ENCODE data around the gene NDUFAF8.

NDUFAF8 gene

GRCh38 chr17:81209141-81209540 lies 30.0 kb upstream of the NDUFAF8 start:
- H3K4me3 ChIP-seq (ENCODE audit: low read length) = no peak overlapping the region
- no peak for DNase-seq (ENCODE audit: low read depth)
- TF ChIP-seq, protein P1, sequence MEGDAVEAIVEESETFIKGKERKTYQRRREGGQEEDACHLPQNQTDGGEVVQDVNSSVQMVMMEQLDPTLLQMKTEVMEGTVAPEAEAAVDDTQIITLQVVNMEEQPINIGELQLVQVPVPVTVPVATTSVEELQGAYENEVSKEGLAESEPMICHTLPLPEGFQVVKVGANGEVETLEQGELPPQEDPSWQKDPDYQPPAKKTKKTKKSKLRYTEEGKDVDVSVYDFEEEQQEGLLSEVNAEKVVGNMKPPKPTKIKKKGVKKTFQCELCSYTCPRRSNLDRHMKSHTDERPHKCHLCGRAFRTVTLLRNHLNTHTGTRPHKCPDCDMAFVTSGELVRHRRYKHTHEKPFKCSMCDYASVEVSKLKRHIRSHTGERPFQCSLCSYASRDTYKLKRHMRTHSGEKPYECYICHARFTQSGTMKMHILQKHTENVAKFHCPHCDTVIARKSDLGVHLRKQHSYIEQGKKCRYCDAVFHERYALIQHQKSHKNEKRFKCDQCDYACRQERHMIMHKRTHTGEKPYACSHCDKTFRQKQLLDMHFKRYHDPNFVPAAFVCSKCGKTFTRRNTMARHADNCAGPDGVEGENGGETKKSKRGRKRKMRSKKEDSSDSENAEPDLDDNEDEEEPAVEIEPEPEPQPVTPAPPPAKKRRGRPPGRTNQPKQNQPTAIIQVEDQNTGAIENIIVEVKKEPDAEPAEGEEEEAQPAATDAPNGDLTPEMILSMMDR (conservative IDR thresholded peaks at IDR 0.05; ENCODE audit: low read depth, low read length) = no peak

GRCh38 chr17:81210466-81210865 lies 28.7 kb upstream of the NDUFAF8 start:
- DNase-seq (ENCODE audit: low read depth) = no peak
- TF ChIP-seq, protein P1 (conservative IDR thresholded peaks at IDR 0.05; ENCODE audit: low read depth, low read length) = no peak
- H3K4me3 ChIP-seq (ENCODE audit: low read length) = no peak overlapping the region

- H3K4me3 ChIP-seq (ENCODE audit: low read length) = no peak overlapping the region
- TF ChIP-seq, protein P1 (conservative IDR thresholded peaks at IDR 0.05; ENCODE audit: low read depth, low read length) = no peak
- no peak for DNase-seq (ENCODE audit: low read depth)
Observed at GRCh38 chr17:81210868-81211267, 28.2 kb upstream of the NDUFAF8 start.

DNA sequence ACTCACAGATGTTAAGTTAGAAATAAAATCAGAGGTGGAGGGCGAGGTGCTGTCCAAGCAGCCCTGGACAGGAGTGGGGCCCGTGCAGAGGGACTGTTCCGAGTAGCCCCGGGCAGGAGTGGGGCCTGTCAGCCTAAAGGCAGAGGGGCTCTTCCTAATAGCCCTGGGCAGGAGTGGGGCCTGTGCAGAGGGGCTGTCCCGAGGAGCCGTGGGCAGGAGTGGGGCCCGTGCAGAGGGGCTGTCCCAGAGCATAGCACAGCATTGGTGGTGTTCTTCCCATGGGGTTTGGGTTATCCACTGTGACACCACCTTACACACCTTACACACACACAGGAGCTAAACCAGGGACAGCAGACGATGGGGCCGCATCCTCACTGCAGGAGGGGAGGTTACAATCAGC lies 26.8 kb upstream of the NDUFAF8 start:
- DNase-seq (ENCODE audit: low read depth) = no peak
- TF ChIP-seq, protein P1 (conservative IDR thresholded peaks at IDR 0.05; ENCODE audit: low read depth, low read length) = no peak
- no peak overlapping the region for H3K4me3 ChIP-seq (ENCODE audit: low read length)

DNA sequence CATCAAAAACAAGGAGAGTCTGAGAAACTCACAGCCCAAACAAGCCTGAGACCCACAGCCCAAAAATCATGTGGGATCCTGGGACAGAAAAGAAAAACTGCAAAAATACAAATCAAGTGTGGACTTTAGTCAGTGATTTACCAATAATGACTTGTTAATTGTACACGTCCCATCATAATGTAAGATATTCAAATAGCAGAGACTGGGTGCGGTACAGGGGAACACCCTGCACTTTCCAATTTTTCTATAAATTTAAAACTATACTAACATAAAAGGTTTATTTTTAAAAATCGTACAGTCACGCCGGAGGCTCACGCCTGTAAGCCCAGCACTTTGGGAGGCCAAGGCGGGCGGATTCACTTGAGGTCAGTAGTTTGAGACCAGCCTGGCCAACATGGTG lies 25.1 kb upstream of the NDUFAF8 start:
- TF ChIP-seq, protein P1 (conservative IDR thresholded peaks at IDR 0.05; ENCODE audit: low read depth, low read length) = no peak
- DNase-seq (ENCODE audit: low read depth) = no peak
- no peak overlapping the region for H3K4me3 ChIP-seq (ENCODE audit: low read length)

DNA sequence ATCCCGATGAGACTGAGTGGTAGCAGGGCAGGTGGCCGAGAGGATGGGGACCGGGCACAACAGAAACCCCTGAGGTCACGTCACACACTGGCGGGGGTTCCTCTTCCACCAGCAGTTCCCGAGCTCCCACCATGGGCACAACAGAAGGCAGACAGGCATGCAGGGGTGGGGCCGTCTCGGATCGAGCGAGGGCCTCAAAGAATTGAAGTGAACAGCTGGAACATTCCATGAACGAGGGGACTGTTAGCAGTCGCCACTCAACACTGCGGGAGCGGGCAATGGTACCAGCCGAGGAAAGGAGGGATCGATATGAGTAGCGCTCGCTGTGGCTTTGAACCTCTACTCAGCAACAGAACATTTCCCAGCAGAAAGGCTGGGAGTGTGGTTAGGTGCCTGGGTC lies 21.6 kb upstream of the NDUFAF8 start:
- no peak overlapping the region for H3K4me3 ChIP-seq (ENCODE audit: low read length)
- DNase-seq (ENCODE audit: low read depth) = no peak
- TF ChIP-seq, protein P1 (conservative IDR thresholded peaks at IDR 0.05; ENCODE audit: low read depth, low read length) = no peak

GRCh38 chr17:81218459-81218858 lies 20.7 kb upstream of the NDUFAF8 start:
- H3K4me3 ChIP-seq (ENCODE audit: low read length) = no peak overlapping the region
- TF ChIP-seq, protein P1 (conservative IDR thresholded peaks at IDR 0.05; ENCODE audit: low read depth, low read length) = no peak

More at GRCh38 chr17:81218459-81218858, 20.7 kb upstream of the NDUFAF8 start:
- DNase-seq (ENCODE audit: low read depth) = no peak
